ENCODE data around the gene PARVA.

Gene PARVA

DNA sequence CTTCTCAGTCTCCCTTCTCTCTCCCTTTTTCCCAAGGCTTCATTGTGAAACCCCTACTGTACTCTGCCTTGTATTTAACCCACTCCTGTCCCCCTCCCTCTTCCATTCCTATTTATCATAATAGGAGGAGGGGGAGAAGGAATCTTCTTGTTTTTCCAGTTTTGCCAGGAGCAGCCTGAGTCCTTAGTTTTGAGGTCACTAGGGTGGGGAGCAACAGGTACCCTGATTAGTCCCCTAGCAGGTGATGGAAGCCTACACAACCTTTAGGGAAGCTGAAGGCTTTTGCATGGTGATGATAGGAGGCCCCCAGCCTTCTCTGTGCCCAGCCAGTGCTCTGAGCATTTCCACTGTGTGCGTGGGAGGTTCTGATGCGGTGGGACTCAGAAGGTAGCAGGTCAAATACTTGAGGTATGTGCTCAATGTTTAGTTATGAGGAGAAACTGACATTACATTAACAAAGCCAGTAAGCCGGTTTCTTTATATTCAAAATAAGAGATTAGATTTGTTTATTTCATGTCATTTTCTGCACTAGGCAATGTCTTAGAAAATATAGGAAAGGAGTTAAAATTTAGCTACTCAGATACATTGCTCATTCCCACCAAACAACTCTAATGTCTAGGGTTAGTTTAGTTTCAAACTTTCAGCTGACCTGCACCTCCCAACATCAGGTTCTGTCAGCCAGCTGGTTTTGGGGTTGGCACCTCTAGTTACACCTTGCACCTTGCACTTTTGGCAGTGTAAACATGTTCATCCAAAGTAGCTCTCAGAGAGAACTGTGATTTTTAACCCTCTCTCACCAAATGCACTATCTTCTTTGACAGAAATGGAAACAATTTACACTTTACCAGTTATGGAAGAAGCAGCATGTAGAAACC, 26.0 kb downstream of the PARVA start:
- no peak for DNase-seq (ENCODE audit: low spot score)

GRCh38 chr11:12403997-12404350, 26.6 kb downstream of the PARVA start:
- no peak for DNase-seq (ENCODE audit: low spot score)

GRCh38 chr11:12404436-12404835, 27.1 kb downstream of the PARVA start:
- no peak for DNase-seq (ENCODE audit: low spot score)

DNA sequence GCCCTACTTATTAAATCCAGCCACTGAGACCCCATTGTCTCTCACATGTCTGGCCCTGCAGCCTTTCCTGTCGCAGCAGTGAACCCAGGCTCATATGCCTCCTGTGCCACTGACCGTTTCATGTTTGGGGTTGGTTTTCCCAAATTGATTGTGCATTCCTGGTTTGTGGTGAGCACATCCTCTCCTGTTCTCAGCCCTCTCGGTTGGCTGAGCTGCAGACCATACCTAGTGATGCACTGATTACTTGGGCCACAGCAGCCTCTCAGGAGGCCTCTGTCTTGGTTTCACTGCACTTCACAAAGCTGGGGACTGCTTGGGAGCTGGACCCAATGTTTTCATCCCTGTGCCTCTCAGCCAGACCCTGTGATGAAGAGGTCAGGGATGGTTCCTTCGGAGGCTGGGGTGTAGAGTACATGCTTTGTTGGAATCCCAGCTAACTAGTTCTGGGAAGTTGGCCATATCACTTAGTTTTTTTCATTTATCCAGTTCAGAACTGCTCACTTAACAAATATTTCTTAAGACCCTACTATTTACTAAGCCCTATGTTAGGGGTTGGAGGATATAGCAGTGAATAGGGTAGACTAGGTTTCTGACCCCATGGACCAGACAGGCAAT, 30.9 kb downstream of the PARVA start:
- no peak for DNase-seq (ENCODE audit: low spot score)

DNA sequence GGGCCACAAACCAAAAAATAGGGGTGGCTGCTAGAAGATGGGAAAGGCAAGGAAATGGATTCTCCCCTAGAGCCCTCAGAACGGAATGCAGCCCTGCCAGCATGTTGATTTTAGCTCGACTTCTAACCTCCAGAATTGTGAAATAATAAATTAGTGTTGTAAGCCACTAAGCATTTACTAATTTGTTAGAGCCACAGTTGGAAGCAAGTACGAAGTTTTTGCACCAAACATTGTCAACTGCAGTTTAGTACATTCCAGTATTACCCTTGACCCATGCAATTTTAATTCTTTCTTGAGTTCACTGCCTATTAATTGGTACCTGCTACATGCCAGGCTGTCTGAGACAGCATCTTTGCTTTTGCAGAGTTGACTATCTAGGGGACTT, 32.2 kb downstream of the PARVA start:
- DNase-seq (ENCODE audit: low spot score): no peak

- peak; percentile 72 for DNase-seq (ENCODE audit: low spot score)
Observed at GRCh38 chr11:12410006-12410728, 32.8 kb downstream of the PARVA start.

- DNase-seq (ENCODE audit: low spot score): no peak
Observed at GRCh38 chr11:12411393-12411792, 34.0 kb downstream of the PARVA start.

DNA sequence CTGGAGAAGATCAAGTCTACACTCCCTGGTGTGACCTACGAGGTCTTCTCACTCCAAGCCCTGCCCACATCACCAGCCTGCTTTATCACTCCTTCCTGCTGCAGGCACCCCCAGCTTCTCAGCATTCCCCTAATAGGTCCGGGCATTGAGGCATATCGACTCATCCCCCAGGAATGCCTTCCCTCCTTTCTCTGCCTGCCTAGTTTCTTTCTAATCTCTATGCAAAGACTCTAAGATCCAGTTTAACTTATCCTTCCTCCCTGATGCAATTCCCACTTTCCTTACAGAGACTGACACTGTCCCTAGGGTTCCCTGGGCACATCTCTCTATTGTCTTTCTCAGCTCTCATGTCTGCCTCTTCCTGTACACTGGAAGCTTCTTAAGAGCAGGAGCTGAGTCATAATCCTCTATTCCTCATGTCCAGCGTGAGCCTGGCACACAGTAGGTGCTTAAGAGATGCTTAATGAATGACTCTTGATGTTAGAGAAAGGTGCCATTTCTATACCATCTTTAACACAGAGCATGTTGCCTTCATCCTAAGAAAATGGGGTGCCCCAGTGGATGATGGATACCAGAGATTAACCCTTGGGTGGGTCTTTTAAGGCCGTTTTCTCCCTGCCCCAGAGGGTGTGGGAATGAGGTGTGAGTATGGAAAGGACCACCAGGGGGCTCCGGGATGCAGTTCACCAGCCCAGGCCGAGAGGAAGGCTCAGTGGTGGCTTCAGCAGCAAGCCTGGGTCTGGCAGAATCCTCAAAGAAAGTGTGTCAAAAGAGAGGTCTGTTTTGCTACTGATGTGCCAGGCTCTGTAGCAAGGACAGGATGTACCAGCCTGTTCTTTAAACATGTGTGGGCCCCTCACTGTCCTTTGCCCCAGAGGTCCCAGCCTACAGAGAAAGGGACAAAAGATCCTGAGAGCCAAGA, 34.7 kb downstream of the PARVA start:
- peak; percentile 57 for DNase-seq (ENCODE audit: low spot score)

- DNase-seq (ENCODE audit: low spot score): no peak
Observed at GRCh38 chr11:12413141-12414052, 36.0 kb downstream of the PARVA start.

DNA sequence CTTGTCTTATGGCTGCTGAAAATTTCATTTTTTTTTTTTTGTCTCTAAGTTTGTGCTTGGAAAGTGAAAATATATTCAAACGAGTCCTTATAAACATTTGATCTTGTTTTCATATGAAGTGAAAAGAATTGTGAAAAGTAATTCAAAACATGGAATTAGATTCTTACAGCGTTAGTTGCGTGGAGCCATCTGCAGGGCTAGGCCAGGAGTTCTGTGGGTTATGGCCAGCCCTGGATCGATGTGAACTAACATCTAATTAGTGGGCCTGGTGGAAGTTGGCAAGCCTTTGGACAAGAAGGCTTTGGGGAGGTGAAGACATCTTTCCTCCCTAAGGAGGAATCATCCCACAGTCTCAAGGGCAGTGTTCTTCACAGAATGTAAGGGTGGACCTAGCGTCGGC, 37.2 kb downstream of the PARVA start:
- no peak for DNase-seq (ENCODE audit: low spot score)

GRCh38 chr11:12415342-12415966, 38.1 kb downstream of the PARVA start:
- DNase-seq (ENCODE audit: low spot score): no peak

DNA sequence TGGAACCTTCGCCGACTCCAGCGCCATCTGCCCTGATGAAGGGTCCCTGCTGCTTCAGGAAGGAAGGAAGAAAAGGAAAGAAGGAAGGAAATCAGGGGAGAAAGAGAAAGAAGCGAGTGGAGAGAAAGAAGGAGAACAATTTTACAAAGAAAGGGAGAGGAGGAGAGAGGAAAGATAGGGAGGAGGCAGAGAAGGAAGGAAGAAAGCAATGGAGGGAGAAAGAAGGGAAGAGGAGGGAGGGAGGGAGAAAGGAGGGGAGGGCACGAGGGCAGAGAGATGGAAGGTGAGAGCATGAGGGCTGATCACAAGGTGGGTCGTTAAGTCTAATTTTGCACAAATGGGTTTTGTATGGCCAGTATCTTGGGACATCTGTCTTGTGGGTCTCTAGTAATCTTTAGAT, 39.2 kb downstream of the PARVA start:
- no peak for DNase-seq (ENCODE audit: low spot score)

GRCh38 chr11:12417691-12418611, 40.6 kb downstream of the PARVA start:
- no peak for DNase-seq (ENCODE audit: low spot score)

GRCh38 chr11:12420040-12420439, 42.7 kb downstream of the PARVA start:
- no peak for DNase-seq (ENCODE audit: low spot score)

- no peak for DNase-seq (ENCODE audit: low spot score)
Observed at GRCh38 chr11:12420706-12421105, 43.3 kb downstream of the PARVA start.

DNA sequence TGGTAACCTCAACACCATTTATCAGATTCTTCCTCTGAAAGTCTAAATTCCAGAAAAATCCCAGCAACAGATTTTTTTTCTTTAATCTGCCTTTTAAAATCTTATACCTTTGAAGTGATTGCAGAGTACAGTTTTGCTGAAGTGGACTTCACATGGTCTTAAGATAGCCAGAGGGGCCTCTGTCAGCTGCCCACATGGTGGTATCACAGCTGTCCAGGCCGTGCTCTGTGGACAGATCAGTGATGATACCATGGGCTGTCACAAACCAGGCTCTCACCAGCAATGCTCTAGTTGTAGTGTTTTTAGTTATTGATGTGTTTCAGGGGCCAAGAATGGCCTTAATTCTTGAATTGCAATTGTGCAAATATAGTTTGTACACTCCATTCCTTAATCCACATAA, 44.0 kb downstream of the PARVA start:
- DNase-seq (ENCODE audit: low spot score): no peak

DNA sequence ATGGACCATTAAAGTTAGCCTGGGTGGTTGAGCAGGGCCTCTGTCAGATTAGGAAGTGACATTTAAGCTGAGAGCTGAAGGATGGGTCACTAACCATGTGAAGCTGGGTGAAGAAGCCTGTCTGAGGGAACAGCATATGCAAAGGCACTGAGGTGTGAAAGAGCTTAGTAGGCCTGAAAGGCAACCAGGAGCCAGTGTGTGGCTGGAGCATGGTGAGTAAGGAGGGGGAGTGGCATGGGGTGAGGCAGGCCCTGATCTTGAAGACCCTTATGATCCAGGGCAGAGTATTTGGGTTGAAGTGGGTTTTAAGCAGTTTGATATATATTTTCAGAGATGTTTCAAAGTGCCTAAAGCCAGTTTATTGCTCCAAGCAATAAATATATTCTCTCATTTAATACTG, 48.8 kb downstream of the PARVA start:
- no peak for DNase-seq (ENCODE audit: low spot score)

DNA sequence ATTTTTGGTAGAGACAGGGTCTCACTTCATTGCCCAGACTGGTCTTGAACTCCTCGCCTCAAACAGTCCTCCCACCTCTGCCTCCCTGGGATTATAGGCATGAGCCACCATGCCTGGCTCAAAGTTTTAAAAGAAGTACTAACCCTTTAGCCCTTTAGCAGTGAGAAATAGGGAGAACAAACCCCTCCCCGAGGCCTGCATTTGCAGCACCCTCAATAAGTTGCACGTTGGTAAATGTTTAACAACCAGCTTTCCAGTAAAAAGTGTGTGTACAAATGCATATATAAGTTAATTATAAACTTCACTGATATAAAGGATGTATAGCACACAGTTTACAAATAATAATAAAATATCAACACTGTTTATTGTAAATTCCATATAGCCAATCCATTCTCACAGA, 51.8 kb downstream of the PARVA start:
- no peak for DNase-seq (ENCODE audit: low spot score)

GRCh38 chr11:12430351-12430750, 53.0 kb downstream of the PARVA start:
- DNase-seq (ENCODE audit: low spot score): no peak
